HG03045 (cell line): ENCODE data around the gene CENPM.

Experiments
- ATAC-seq: cut with Tn5 transposase; IDR thresholded peaks from one replicate; pipeline ENCODE4 v1.9.1; 2021; ENCODE audit warnings: mild to moderate bottlenecking, moderate library complexity; ENCODE audit not compliant: unreplicated experiment

The CENPM gene, protein sequence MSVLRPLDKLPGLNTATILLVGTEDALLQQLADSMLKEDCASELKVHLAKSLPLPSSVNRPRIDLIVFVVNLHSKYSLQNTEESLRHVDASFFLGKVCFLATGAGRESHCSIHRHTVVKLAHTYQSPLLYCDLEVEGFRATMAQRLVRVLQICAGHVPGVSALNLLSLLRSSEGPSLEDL

DNA sequence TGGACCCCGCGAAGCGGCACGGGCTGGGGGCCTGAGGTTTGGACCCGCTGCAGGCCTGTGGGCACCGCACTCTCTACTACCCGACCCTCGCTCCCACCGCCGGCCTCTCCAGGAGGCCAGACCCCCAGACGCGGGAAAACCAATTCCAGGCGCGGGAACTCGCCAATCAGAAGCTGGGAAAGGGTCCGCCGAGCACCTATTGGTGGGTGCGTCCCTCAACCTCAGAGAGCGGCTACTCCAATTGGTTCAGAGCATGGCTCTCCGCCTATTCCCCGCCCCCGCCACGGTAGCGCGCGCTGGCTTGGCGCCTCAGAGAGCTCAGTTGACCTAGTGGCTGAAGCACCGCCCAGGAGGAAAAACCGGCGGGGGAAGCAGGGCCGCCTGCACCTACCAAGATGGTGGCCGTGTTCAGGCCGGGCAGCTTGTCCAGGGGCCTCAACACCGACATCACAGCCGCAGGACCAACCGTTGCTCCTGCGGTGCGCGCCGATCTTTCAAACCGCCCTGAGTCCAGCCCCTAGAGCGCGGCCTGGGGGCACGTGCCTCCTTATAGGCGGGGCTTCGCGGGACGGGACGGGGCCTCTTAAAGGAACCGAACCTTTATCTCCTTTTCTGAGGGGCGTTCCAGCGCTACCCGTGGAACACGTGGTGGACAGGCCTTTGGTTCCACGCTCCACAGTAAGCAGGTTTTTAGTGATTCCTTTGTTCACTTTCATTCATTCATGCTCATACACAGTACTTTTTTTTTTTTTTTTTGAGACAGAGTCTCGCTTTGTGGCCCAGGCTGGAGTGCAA, at the start of gene CENPM:
Gene CENPM (minus strand): TSS at position 524 of the 795 bp plus-strand sequence. CDS start 76 bp downstream, at position 448.
- peak; percentile 81 for ATAC-seq

DNA sequence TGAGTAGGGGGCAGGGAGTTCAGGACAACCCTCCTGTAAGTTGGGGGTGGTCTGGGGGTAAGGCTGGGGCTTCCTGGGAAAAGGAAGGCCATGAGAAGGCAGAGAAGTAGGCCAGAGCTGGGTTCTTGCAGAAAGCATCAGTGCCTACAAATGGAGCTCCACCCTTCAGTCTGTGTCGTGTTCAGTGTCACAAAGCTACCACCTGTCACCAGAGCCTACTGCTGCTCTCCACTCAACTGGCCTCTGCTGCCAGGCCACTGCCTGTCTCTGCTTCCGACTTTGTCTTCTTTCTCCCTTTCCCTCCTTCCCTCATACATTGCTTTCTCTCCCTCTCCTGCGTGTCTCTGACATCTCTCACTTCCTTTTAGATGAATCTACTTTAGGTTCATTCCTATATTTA, 48.3 kb upstream of the CENPM start:
- no peak for ATAC-seq

DNA sequence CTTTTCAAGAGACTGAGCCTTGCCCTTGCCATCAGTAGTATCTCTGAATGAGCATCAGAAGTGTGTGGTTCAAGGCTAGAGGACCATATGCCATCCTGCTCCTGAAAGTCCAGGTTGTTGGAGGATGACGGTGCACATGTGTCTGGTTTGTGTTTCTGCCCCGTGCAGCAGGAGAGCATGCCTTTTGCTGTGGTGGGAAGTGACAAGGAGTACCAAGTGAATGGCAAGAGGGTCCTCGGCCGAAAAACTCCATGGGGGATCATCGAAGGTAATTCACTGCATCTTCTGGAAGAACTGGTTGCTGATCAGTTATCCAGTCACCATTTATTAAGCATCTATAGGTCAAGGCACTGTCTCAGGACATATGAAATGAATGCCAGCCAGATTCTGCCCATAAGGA, 45.5 kb upstream of the CENPM start:
- no peak for ATAC-seq

DNA sequence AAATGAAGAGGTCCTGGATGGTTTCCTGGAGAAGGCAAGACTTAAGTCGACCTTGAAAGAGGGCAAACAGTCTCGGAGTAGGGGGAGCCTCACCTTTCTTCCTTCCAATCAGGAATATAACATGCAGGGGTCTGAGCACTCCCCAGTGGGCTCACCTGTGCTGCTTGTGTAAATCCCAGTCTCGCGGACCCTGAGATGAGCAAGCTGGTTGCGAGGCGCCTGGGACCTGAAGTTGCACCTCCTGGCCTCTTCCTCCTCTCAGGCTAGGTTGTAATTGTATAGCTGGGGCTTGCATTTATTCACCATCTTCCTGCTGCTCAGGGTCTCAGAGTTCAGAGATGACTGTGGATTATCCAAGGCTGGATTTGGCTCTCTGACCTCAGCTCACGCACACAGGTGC, 44.2 kb upstream of the CENPM start:
- ATAC-seq = no peak

DNA sequence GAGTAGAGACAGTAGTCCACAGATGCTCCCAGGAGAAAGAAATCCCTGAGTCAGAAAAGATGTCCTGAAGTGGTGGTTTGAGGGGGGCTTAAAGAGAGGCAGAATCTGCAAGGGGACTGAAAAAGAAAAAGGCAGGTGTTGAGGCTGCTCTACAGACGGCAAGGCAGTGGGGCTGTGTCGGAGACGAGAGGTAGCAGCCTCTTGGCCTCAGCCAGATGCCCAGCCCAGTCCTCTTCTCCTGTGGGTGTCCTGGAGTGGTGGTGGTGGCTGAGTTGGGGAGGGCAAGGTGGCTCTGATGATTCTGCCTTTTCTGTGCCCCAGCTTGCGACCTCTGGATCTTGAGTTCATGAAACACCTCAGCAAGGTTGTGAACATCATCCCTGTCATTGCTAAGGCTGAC, 42.3 kb upstream of the CENPM start:
- no peak for ATAC-seq

DNA sequence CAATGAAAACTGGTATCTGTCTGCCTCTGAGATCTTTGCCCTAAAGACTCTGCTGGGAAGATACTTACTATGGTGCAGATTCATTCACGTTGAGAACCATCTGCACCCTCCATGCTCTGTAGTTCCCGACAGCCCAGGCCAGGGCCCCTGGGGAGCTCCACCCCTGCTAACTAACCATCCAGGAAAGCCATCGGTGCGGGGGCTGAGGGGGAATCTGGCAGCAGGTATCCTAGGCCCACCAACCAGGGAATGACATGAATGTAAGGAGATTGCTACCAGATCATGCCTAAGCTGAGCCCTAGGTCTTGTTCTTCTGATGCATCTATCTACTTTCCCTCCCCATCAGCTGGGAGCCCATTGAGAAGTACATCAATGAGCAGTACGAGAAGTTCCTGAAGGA, 40.3 kb upstream of the CENPM start:
- no peak for ATAC-seq

DNA sequence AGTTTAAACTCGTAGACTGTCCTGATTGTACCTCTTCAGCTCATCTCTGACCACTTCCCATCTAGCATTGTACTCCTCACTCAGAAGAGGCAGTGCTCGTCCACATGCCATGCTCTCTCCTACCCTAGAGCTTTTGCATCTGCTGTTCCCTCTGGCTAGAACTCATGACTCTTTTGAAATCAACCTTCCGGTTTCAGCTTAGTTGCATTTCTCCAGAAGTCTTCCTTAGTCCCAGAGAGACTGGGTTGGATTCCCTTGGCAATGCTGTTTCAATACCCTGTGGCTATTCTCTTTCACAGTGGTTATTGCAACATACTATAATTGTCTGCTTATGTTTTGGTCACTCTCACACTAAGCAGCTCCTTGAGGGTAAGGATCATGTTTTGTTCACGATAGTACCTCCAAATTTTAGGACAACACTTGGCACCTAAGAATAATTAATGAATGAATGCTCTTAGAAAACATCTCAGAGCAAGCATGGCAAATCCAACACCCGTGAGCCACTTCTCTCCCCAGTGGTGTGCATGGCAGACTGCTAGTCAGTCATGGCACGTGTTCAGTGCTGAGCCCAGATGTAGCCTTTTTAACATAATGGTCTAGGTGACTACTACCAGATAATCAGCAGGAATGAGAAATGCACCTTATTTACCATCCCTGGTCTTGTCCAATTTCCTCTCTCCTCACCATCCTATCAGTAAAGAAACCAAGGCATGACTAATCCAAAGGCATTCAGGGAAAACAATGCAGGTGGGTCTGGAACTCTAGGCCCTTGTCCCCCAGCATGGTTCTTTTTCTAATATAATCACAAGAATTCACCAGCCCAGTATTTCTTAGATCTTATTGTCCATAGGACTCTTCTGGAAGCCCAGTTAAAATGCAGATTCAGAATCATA, 36.8 kb upstream of the CENPM start:
- ATAC-seq = no peak

DNA sequence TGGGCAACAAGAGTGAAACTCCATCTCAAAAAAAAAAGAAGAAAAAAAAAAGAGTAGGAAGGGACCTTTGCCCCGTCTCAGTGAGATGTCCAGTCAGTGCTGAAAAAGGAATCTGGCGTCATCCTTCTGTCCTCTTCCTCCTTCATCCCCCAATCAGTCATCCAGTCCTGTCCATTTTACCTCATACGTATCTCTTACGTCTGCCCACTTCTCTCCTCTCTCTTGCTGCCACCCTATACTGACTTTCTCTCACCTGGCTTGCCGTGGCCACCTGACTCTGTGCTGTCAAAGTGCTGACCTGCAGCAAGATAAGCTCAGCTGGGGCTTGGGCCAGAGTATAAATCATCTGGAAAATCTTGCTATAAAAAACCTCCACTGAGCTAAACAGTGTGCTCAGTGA, 35.9 kb upstream of the CENPM start:
- ATAC-seq = no peak

DNA sequence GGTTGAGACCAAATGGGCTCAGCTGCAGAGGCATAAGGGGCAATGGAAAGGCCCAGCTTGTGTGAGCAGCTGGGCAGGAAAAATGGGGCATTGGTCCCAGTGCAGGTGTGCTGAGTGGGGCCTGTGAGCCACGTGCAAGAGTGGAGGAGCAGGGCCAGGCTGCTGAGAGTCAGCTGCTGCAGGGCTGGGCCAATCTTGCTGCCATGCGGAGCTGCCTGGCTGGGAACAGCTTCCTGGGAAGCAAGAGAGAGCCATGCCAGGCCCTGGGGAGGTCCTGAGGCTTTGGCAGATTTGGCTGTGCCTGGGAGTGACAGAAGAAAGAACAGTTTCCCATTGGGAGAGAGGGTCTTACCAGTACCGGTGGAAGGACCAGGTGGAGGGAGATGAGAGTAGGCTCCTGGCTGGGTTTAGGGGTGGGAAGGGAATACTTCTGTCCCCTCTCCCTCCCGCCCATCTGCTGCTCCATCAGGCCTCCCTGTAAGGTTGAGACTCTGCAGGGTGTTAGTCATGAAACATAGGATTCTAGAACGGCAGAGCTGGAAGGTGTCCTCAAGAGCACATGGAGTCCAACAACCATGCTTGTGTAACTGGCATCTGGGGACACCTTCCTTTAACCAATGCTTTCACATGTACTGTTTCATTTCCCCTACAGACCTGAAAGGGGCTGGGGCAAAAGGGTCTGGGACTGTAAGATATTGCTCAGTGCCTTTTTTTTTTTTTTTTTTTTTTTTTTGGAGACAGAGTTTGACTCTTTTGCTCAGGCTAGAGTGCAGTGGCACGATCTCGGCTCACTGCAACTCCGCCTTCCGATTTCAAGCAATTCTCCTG, 32.7 kb upstream of the CENPM start:
- no peak for ATAC-seq

DNA sequence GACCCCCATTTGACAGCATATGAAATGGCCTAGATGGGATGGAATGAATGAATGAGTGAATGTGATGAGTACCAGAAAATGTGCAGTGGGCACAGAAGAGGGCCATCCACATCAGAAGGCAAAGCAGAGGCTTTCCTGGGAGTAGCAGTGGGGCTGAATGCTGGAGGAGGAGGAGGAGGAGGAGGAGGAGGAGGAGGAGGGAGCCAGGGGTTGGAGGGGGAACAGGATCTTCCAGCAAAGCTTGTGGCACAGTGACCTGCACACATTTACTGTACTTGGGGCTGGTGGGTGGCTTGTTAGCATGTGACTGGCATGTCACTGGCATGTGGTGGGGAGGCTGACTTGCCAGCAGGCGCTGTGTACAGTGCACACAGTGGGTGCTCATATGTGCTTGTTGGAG, 31.8 kb upstream of the CENPM start:
- no peak for ATAC-seq

DNA sequence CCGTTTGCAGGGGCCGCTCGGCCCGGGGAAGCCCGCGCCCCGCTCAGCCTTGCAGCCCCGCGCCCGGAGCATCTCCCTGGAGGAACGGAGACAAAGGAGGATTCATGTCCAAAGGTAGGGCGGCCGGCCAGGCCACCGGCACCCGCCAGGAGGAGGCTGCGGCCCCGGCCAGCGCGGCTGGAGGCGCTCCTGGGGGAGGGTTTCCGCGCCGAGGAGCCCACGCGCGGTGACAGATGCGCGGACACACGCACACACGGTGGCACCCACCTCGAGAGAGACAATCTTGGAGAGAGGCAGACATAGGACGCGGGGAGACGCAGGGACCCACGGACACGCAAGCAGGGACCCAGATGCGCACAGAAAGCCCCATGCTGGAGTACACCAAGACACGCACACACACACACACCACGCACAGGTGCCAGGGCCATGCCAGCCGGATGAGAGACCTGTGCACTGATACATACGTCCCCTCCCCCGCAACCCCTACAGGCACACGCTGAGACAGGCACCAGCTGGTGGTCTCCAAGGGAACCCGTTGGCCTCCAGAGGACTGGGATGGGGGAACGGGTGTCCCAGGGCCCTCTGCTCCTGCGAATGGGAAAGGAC, 30.1 kb upstream of the CENPM start:
- ATAC-seq = no peak

DNA sequence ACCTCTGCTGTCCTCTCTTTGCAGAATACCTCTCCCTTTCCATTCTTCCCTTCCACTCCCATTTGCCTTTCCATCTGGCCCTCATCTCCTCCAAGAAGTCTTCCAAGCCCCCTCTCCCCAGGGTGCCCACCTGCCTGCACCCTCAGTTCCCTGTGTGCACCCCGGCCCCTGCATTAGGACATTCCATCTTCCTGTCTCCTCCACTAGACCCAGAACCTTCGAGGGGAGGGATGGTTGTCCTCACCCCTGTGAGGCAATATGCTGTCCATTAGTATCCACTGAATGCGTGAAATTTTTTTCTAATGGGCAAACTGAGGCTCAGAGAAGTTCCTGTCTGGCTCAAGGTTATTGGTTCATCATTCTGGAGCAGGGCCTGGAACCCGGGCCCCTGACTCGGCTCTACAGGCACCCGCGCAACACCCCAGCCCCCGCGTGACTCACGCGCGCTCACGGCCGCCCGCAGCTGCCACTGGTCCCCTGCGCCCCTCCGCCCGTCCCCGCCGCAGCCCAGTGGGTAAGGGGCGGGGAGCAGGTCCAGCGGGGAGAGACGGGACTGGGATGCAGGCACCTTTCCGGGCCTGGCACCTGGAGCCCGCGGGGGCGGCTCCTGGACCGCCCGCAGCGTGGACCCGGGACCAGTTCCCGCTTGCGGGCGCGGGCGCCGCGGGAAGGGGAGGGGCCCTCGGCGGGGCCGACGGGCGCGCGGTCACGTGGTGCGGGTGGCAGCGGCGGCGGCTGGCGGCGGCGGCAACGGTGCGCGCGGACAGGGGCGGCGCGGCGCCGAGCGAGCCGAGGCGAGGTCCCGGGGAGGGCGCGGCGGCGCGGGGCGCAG, 29.3 kb upstream of the CENPM start:
- peak; percentile 45 for ATAC-seq

DNA sequence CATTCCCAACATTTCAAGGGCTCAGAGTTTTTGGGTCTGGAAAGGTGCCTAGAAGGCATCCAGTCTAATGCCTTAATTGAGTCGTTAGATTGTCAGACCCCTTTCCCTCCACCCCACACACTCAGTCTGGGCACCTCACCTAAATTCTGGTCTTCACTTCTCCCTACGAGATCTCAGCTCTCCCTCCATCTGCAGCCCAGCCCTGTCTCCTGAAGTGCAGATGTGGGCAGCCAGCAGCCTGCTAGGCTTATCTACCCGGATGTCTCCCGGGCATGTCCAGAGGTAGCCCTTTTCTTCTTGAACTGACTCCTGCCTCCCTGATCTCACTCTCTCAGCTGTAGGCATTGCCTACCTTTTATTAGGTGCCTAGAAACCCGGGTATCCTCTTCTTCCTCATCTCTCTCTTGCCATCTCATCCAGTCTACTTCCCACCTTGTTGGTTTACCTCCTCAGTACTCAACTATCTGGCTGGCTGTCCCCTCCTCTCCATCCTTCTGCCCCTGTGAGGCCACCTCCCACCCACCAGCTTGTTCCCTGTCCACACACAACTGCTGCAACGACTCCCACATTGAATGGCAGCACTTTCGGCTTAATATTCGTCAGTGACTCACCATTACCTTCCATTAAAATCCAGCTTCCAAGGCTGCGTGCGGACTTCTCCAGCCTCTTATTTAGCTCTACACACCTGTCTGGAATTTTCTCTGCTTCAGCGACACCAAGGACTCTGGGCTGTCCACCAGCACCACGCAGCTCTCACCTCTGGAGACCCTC, 28.5 kb upstream of the CENPM start:
- ATAC-seq = no peak

DNA sequence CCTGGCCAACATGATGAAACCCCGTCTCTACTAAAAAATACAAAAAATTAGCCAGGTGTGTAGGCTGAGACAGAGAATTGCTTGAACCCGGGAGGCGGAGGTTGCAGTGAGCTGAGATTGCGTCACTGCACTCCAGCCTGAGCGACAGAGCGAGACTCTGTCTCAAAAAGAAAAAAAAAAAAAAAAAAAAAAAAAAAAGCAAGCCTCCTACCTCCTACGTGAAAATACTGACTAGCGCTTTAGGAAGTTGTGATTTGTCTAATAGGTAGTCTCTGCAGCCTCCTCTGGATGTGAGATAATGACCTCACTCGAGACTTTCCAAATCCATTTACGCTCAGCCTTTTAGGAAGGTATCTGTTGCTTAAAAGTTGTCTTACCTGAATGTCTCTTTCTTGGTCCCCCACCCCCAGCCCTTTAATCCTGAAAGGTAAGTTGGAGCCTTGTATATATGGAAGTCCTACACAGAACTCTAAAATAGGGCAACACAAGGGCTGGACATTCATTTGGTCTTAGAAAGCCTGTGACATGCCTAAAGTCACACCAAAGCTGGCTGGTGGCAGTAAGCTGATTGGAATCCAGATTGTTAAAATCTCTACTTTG, 27.8 kb upstream of the CENPM start:
- ATAC-seq = no peak

DNA sequence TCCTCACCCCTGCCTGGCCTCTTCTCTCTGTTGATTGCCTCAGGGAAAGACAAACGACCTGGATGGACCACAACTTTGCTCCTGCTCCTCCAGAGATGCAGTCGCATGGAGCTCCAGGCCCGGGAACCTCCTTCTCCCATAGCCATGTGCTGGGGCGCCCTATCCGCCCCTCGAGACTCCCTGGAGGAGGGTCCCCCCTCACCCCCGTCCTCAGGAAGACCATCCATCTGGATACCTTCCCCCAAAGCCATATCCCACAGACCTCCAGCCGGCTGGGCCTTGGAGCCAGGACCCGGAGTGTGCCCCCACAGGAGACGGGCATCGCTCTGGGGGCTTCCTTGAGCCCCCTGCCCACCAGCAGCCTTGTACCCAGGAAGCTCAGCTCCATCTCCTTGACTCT, 24.5 kb upstream of the CENPM start:
- no peak for ATAC-seq

DNA sequence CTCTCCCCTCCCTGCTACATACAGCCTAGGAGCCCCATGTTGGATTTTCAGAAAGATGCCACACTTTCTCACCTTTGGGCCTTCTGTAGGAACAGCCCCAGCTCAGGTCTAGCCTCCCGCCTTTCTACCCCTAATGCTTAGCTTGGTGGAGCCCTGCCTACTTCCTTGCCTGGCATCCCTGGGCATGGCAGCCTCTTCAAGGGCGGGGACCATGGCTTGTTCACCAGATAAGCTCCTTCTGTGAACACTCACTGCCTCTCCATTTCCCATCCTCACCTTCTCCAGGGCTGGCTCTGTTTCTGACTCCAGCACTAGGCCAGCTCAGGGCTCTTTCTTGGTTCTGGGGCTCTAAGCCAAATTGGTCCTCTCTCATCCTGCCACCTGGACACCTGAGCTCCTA, 23.6 kb upstream of the CENPM start:
- ATAC-seq = no peak

DNA sequence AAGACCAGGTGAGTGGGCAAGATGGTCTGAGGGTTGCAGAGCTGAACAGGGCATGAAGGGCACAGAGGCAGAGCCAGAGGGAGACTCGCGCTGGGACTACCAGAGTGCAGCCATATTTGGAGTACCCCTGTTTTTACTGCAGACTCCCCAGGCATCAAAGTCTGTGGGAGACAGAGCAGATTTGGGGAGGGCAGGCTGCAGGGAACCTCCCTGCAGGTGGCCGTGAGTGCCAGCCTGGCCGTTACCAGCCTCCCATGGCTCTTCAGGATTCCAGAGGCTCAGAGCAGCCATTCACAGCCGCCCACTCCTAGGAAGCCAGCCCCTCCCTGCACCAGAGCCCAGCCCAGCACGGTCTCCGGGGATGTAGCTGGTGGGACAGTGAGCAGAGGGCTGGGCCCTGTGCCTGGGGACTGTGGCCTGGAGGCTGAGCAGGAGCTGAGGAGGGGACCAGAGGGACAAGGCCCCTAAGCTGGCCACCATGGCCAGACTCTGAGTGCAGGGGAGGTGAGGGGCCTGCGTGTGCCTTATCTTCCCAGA, 22.2 kb upstream of the CENPM start, which contains the start of gene SEPTIN3:
Gene SEPTIN3 (plus strand): TSS at position 334 of the 537 bp plus-strand sequence. CDS start 2,050 bp downstream, outside the sequence.
- no peak for ATAC-seq

DNA sequence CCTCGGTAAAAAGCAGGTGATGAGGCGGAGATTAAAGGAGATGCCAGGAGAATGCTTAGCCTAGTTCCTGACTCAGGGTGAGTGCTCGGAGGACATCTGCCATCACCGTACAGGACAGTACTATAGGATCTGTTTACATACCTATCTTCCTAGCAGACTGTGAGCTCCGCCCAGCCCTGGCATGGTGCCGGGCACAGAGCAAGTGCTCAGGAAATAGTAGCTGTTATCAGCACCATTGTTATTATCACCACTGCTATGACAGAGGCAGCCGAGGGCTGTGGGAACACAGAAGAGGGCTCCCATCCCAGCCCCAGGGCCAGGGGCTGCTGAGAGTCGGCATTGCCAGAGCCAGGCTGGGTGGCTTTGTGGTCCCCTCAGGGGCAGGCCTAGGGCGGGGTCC, 21.6 kb upstream of the CENPM start:
- no peak for ATAC-seq
